Measurements from ENCODE around the gene ZNF519.
A peak's percentile ranks its signal among the peaks of the same experiment; 100 is the strongest.

Gene ZNF519

GRCh38 chr18:14089781-14090180, 42.5 kb downstream of the ZNF519 start:
- POLR2A ChIA-PET: no interaction called here
- CTCF ChIA-PET: interaction anchor here (1.1 to 1.9 kb wide), 4 partner anchors 10 to 277 kb away, joined by 3 to 4 read pairs (median 4); partner anchors contain the start of gene MC5R
- no peak for DNase-seq (ENCODE audit: extremely low spot score)
- TF ChIP-seq CTCF (IDR thresholded peaks at IDR 0.05; ENCODE audit: control extremely low read depth, extremely low read depth, low read depth, missing control alignments): no peak

DNA sequence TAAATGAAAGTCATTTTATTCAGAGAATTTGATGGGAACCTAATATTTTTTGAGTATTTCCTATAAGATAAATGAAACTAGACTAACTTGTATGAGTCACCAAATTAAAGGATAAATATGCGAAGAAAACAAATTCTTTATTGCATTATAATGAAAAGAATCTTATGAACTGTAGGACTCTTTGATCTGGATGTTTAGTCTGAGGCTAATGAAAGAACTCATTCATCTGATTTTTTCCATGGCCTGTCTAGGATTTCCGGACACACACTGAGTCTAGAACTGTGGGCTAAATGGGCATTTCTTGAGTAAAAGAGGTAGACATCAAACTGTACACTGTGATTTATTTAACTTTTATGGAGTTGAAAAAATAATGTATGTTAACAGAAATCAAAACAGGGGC, 43.0 kb downstream of the ZNF519 start:
- TF ChIP-seq CTCF (IDR thresholded peaks at IDR 0.05; ENCODE audit: control extremely low read depth, extremely low read depth, low read depth, missing control alignments): no peak
- no peak for DNase-seq (ENCODE audit: extremely low spot score)
- ChIA-PET POLR2A (no interaction called here), CTCF (interaction anchor here (1.9 to 3.3 kb wide), 2 partner anchors 265 to 276 kb away, joined by 4 to 70 read pairs; partner anchors contain the start of gene MC5R)

- TF ChIP-seq CTCF (IDR thresholded peaks at IDR 0.05; ENCODE audit: control extremely low read depth, extremely low read depth, low read depth, missing control alignments): peak; percentile 57
- CTCF ChIA-PET: interaction anchor here (0.8 to 4.2 kb wide), 36 partner anchors 8 to 1363 kb away, joined by 3 to 70 read pairs (median 6); partner anchors contain the start of gene MC5R
- POLR2A ChIA-PET: no interaction called here
- peak; percentile 45 for DNase-seq (ENCODE audit: extremely low spot score)
These were observed 45.6 kb downstream of the ZNF519 start for GRCh38 chr18:14086458-14087231.

DNA sequence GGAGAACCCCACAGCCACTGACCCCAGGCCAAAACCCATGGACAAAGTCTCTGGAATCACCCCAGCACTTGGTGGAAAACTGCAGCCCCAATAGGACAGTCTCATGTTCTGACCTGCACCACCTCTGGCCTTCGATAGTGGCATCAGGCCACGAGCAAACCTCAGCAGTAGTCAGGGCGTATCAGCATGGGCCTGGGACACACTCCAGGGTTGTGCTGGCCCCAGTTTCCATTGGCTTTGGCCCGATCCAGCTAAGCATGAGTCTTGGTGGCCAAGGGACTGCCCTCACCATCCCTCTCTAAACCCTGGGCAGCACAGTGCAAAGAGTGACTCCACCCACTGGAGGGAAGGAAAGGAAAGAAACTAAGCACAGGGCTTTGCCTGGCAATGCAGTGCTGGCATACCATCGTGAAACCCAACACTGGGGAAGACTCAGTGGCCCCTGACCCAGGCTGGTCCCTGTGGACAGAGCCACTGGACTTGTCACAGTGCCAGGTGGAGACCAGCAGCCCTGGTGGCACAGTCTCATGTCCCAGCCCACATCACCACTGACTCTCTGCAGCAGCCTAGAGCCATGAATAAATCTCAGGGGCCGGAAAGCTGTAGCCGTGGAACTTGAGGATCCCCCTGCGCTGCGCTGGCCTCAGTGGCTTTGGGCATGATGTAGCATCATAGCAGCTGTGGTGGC, 46.3 kb downstream of the ZNF519 start:
- no peak for DNase-seq (ENCODE audit: extremely low spot score)
- ChIA-PET POLR2A (no interaction called here), CTCF (interaction anchor here (1.0 to 4.2 kb wide), 26 partner anchors 7 to 1362 kb away, joined by 3 to 70 read pairs (median 6); partner anchors contain the start of gene MC5R)
- no peak for TF ChIP-seq CTCF (IDR thresholded peaks at IDR 0.05; ENCODE audit: control extremely low read depth, extremely low read depth, low read depth, missing control alignments)

GRCh38 chr18:14075196-14075595, 57.0 kb downstream of the ZNF519 start:
- TF ChIP-seq CTCF (IDR thresholded peaks at IDR 0.05; ENCODE audit: control extremely low read depth, extremely low read depth, low read depth, missing control alignments): no peak
- CTCF ChIA-PET: interaction anchor here (2.8 kb wide), 1 partner anchor 12 kb away, joined by 16 read pairs; no protein-coding TSS in a partner anchor
- DNase-seq (ENCODE audit: extremely low spot score): no peak
- POLR2A ChIA-PET: no interaction called here

- ChIA-PET POLR2A (no interaction called here), CTCF (interaction anchor here (1.4 kb wide), 1 partner anchor 13 kb away, joined by 5 read pairs; no protein-coding TSS in a partner anchor)
- no peak for DNase-seq (ENCODE audit: extremely low spot score)
- TF ChIP-seq CTCF (IDR thresholded peaks at IDR 0.05; ENCODE audit: control extremely low read depth, extremely low read depth, low read depth, missing control alignments): no peak
These were observed 58.0 kb downstream of the ZNF519 start for GRCh38 chr18:14074187-14074586.

All from GM10248 (cell line).